Measurements from ENCODE around the gene SCN8A. TPM values are rescaled to one million over a fixed set of nuclear protein-coding genes. Genes with fewer than 3 reads are reported as not detected.
A peak's percentile ranks its signal among the peaks of the same experiment; 100 is the strongest.

SCN8A gene
- total and polyA plus RNA-seq, 2 donors (not counting 3 experiments of a cell fraction or from before 2014, with no cell fraction given), result 9.4 to 20.4 TPM

DNA sequence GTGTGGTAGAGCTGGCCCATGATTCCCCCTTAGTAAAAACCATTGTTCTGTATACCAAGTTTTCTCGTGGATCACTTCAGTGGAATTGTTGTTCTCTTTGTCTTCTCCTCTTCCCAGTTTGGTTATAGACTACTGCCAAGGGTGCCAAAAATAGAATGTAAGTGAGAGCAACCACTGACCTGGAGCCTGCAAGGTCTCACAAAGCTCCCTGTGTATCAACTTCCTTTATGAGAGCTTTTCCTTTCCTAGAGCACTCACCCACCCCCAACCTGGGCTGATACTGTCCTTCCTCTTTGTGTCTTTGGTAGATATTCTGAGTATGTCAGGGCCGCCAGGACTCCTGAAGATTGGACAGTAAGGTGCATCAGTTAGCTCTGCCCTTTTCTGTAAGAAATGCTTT lies 101.0 kb downstream of the SCN8A start:
- Histone ChIP-seq H3K4me1 (ENCODE audit: control insufficient read depth, extremely low read depth, insufficient read depth, low read length) (peaks cover 27% of the 10 kb centered on the region), H3K4me3 (replicated peaks in 1 of 3; ENCODE audit: insufficient read depth in 1 of 3, low read depth in 1 of 3, low read length in 3 of 3) (no peak overlapping the region), H3K36me3 (ENCODE audit: control insufficient read depth in 2 of 2, extremely low read depth in 1 of 2, insufficient read depth in 2 of 2, low read length in 2 of 2) (peaks cover 0 to 17% of the 10 kb centered on the region in 2 experiments), H4K20me1 (replicated peaks; ENCODE audit: control insufficient read depth, extremely low read depth, insufficient read depth, low read length) (no peaks in the 10 kb centered on the region), H3K27ac (ENCODE audit: insufficient read depth, low read depth, low read length) (peak overlapping the region; percentile 12), H3K9ac (replicated peaks; ENCODE audit: extremely low read depth, insufficient read depth, low read length) (no peak overlapping the region), H3K79me2 (ENCODE audit: control insufficient read depth, insufficient read depth, low read length) (peaks cover 34% of the 10 kb centered on the region), H3K27me3 (ENCODE audit: control insufficient read depth in 2 of 2, insufficient read depth in 2 of 2, low read length in 2 of 2) (no peaks in the 10 kb centered on the region), H3K4me2 (ENCODE audit: insufficient read depth, low read length) (no peak overlapping the region), H2AFZ (ENCODE audit: low read depth, low read length) (no peak overlapping the region), H3K9me3 (replicated peaks; ENCODE audit: control insufficient read depth, insufficient read depth, low read length) (no peaks in the 10 kb centered on the region), H3K9me1 (replicated peaks; ENCODE audit: control insufficient read depth, extremely low read depth, insufficient read depth, low read length) (no peaks in the 10 kb centered on the region)
- CTCF ChIA-PET, result interaction anchor here (3.4 kb wide), 1 partner anchor 12 kb away, joined by 9 read pairs; no protein-coding TSS in a partner anchor
- FAIRE-seq (no peak), DNase-seq (ENCODE audit: low read depth, low spot score) (peak; percentile 42)
- intact Hi-C loops (cut with micrococcal nuclease) (no loop called here), dilution Hi-C loops (cut with MboI; ENCODE audit: extremely low pct_ligation_motif_present, low sequenced_read_pairs) (no loop called here)
- BruUV-seq (replicated peaks), result no TSS peak
- peak; percentile 4 for TF ChIP-seq FOS (IDR thresholded peaks at IDR 0.05; ENCODE audit: borderline replicate concordance, insufficient read depth, low read length)
- no peak for TF ChIP-seq JUN (IDR thresholded peaks at IDR 0.05; ENCODE audit: borderline replicate concordance, insufficient read depth, insufficient read length, low read depth)
- POLR2A ChIA-PET, result interaction anchor here (1.0 kb wide), 1 partner anchor 9 kb away, joined by 4 read pairs; no protein-coding TSS in a partner anchor

DNA sequence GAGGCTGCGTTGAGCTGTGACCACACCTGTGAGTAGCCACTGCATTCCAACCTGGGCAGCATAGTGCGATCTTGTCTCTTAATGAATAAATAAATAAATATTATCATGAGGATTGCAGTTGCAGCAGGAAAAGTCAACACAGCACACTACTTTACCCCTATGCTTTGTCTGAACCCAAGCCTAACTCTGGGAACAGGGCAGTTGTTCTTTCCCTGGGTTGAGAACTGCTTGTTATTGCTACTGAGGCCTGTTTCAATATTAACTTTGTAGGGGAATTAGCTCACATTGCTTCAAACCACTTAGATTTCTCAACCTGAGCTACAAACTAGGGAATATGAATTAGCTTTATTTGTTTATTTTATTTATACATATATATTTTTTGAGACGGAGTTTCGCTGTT lies 102.5 kb downstream of the SCN8A start:
- intact Hi-C loops (cut with micrococcal nuclease) (no loop called here), dilution Hi-C loops (cut with MboI; ENCODE audit: extremely low pct_ligation_motif_present, low sequenced_read_pairs) (no loop called here)
- Histone ChIP-seq H3K9ac (replicated peaks; ENCODE audit: extremely low read depth, insufficient read depth, low read length) (no peak overlapping the region), H3K27me3 (ENCODE audit: control insufficient read depth in 2 of 2, insufficient read depth in 2 of 2, low read length in 2 of 2) (no peaks in the 10 kb centered on the region), H3K4me2 (ENCODE audit: insufficient read depth, low read length) (no peak overlapping the region), H3K79me2 (ENCODE audit: control insufficient read depth, insufficient read depth, low read length) (peaks cover 18% of the 10 kb centered on the region), H3K4me1 (ENCODE audit: control insufficient read depth, extremely low read depth, insufficient read depth, low read length) (peaks cover 14% of the 10 kb centered on the region), H3K27ac (ENCODE audit: insufficient read depth, low read depth, low read length) (no peak overlapping the region), H3K4me3 (replicated peaks in 1 of 3; ENCODE audit: insufficient read depth in 1 of 3, low read depth in 1 of 3, low read length in 3 of 3) (no peak overlapping the region), H3K9me3 (replicated peaks; ENCODE audit: control insufficient read depth, insufficient read depth, low read length) (no peaks in the 10 kb centered on the region), H2AFZ (ENCODE audit: low read depth, low read length) (no peak overlapping the region), H3K36me3 (ENCODE audit: control insufficient read depth in 2 of 2, extremely low read depth in 1 of 2, insufficient read depth in 2 of 2, low read length in 2 of 2) (peaks cover 0 to 17% of the 10 kb centered on the region in 2 experiments), H4K20me1 (replicated peaks; ENCODE audit: control insufficient read depth, extremely low read depth, insufficient read depth, low read length) (no peaks in the 10 kb centered on the region), H3K9me1 (replicated peaks; ENCODE audit: control insufficient read depth, extremely low read depth, insufficient read depth, low read length) (no peaks in the 10 kb centered on the region)
- POLR2A ChIA-PET, result interaction anchor here (0.9 kb wide), 1 partner anchor 120 kb away, joined by 5 read pairs; no protein-coding TSS in a partner anchor
- DNase-seq (ENCODE audit: low read depth, low spot score) (no peak), FAIRE-seq (no peak)
- BruUV-seq (replicated peaks), result no TSS peak
- CTCF ChIA-PET, result interaction anchor here (1.1 to 3.4 kb wide), 3 partner anchors 10 to 112 kb away, joined by 3 to 9 read pairs (median 5); no protein-coding TSS in a partner anchor
- no peak for TF ChIP-seq FOS (IDR thresholded peaks at IDR 0.05; ENCODE audit: borderline replicate concordance, insufficient read depth, low read length)
- no peak for TF ChIP-seq JUN (IDR thresholded peaks at IDR 0.05; ENCODE audit: borderline replicate concordance, insufficient read depth, insufficient read length, low read depth)

All from endothelial cell of umbilical vein (primary cell).